ENCODE measurements around the gene RHBDD3.

Gene RHBDD3

DNA sequence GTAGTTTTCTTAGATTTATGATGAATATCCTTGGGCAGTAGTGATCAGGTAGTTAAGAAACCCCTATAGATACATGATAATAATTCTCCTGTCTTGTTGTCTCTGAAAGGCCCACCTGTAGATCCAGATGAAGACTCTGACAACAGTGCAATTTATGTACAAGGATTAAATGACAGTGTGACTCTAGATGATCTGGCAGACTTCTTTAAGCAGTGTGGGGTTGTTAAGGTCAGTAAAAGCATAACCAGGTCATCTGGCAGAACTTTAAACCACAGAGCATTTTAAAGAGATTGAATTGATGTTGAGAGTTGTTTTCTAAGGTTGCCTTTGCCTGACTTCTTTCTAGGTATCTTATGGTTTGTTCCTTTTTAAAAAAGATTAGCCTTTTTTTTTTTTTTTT lies 24.6 kb upstream of the RHBDD3 start:
- TF ChIP-seq, protein P1, sequence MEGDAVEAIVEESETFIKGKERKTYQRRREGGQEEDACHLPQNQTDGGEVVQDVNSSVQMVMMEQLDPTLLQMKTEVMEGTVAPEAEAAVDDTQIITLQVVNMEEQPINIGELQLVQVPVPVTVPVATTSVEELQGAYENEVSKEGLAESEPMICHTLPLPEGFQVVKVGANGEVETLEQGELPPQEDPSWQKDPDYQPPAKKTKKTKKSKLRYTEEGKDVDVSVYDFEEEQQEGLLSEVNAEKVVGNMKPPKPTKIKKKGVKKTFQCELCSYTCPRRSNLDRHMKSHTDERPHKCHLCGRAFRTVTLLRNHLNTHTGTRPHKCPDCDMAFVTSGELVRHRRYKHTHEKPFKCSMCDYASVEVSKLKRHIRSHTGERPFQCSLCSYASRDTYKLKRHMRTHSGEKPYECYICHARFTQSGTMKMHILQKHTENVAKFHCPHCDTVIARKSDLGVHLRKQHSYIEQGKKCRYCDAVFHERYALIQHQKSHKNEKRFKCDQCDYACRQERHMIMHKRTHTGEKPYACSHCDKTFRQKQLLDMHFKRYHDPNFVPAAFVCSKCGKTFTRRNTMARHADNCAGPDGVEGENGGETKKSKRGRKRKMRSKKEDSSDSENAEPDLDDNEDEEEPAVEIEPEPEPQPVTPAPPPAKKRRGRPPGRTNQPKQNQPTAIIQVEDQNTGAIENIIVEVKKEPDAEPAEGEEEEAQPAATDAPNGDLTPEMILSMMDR (IDR thresholded peaks at IDR 0.05; ENCODE audit: low read depth, low read length): no peak
- no peak for DNase-seq (ENCODE audit: extremely low read depth, low read depth)

DNA sequence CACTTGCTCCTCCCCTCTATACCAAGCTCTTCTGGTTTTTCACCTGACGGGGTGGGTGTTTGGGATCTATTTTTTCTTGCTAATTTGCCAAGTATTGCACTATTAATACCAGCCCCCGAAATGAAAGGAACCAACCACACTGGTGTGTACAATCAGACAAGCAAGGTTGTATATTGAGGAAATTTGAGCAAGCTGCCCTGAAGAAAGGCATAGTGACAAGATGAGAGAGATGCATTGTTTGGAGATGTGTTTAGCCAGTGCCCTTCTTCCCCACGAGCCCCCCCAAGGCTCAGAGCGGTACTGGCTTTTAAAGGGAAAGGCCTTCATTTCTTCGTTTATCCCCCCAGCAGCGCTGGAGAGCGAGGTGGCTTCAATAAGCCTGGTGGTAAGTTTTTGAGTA lies 23.4 kb upstream of the RHBDD3 start:
- TF ChIP-seq, protein P1 (IDR thresholded peaks at IDR 0.05; ENCODE audit: low read depth, low read length): no peak

DNA sequence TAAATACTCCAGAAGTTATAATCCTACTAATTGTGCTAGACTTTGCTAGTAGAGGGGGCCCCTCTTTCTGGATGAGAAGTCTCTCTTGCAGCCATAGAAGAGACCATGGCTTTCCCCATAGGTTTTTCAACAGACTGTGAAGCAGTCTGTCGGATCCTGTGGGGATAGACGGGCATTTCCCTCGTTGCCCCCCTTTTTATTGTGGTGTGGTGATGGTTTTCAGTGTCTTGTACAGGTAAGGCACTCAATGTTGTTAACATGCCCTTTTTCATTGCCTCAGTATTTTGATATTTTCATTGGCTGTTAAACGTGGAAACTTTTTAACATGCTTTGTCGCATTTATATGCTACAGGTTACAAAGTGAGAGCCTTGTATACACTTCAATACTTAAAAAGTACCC lies 22.3 kb upstream of the RHBDD3 start:
- TF ChIP-seq, protein P1 (IDR thresholded peaks at IDR 0.05; ENCODE audit: low read depth, low read length): no peak
- DNase-seq (ENCODE audit: extremely low read depth, low read depth): no peak

More for the DNA sequence above, 23.4 kb upstream of the RHBDD3 start:
- DNase-seq (ENCODE audit: extremely low read depth, low read depth): no peak

DNA sequence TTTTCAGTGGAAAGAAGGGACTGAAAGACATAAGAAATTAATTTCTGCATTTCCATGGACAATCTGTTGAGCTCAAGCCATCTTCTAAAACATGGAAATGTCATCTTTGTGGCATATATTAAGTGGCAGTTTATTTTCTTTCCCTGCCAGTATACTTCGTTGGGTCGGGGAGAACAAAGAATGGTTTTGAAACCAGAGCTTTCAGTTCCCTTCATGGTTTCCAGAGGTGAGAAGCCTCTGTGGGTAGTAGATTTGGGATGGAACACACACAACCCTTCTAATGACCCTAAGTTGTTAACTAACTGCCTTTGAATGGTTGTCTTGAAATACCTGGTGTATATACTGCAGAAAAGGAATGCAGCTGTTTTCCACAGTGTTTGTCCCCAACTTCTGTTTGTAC lies 21.1 kb upstream of the RHBDD3 start:
- no peak for DNase-seq (ENCODE audit: extremely low read depth, low read depth)
- TF ChIP-seq, protein P1 (IDR thresholded peaks at IDR 0.05; ENCODE audit: low read depth, low read length): no peak

DNA sequence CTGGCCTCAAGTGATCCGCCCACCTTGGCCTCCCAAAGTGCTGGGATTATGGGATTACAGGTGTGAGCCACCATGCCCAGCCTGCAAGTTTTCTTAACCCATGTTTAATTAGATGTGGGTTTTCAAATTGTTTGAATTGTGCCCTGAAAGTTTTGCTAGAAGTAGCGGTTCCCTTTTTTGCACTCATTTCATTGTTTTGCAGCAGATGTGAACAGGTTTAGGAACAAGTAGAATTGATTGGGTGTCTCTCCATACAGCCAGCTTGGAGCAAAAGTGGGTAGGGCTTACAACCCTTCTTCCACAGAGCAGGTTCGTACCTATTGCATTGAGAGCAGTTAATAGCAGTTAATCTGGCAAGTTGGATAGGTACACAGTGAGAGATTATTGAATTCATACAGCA lies 16.4 kb upstream of the RHBDD3 start:
- TF ChIP-seq, protein P1 (IDR thresholded peaks at IDR 0.05; ENCODE audit: low read depth, low read length): no peak
- DNase-seq (ENCODE audit: extremely low read depth, low read depth): no peak

DNA sequence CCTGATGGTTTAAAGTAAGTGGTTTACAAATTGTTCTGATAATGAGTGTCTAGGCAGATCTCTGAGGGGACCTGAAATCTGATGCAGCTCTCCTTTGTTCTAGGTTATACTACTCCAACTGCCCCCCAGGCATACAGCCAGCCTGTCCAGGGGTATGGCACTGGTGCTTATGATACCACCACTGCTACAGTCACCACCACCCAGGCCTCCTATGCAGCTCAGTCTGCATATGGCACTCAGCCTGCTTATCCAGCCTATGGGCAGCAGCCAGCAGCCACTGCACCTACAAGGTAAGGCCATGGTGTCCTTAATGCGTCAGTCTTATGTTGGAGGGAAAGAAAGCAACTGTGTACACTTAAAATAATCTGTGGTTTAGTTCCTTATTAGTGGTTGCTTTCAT lies 10.1 kb upstream of the RHBDD3 start:
- no peak for DNase-seq (ENCODE audit: extremely low read depth, low read depth)
- TF ChIP-seq, protein P1 (IDR thresholded peaks at IDR 0.05; ENCODE audit: low read depth, low read length): no peak

DNA sequence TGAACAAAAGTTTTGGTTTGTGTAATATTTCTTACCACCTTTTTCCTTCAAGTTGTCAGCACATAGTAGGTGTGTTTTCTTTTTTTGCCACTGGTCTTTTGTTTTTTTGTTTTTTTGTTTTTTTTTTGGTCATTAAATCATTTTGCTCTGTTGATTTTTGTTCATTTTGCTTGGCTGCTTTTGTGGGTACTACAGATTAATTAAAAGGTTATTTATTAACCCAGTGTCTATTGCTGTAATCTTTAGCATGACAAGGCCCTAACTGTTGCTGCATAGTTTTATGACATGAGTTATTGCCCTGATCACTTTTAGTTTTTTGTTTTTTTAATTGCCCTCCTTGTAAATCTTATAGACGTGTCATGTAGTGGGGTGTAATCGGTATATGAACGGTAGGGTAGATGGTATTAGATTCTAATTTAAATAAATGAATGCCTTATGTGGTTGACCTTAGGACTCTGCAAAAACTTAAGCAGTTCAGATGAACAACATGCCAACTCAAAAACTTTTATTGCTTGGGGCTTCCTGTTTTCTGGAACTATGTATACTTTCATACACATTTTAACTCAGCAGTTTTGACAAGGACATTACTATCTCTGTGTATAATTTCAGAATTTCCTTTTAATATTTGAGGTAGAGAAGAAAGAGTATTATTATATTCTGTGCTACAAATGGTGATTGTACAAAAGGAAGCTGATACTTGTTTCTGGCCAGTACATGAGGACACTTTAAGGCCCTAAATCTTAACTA lies 8.2 kb upstream of the RHBDD3 start:
- DNase-seq (ENCODE audit: extremely low read depth, low read depth): no peak
- TF ChIP-seq, protein P1 (IDR thresholded peaks at IDR 0.05; ENCODE audit: low read depth, low read length): no peak
